Large intestine (tissue), 3 donors: Measurements from ENCODE around the gene MIEN1. TPM values are rescaled to one million over a fixed set of nuclear protein-coding genes. Genes with fewer than 3 reads are reported as not detected.

Experiments
- DNase-seq, 2 donors: peaks; one replicate each; pipeline versions ENCODE4 v3.0.0 to v3.0.0-alpha.2; 2013
- H3K27ac ChIP-seq: one replicate; pipeline ENCODE4 v1.5.1; 2013; ENCODE audit warnings: low read length
- H3K27me3 ChIP-seq: 2 replicates; pipeline ENCODE4 v1.6.1; 2013; ENCODE audit warnings: low read length; ENCODE audit not compliant: control insufficient read depth, insufficient read depth
- H3K36me3 ChIP-seq: 2 replicates; pipeline ENCODE4 v1.6.1; 2013; ENCODE audit warnings: low read length; ENCODE audit not compliant: control insufficient read depth, insufficient read depth
- H3K4me1 ChIP-seq: one replicate; pipeline ENCODE4 v1.6.1; 2013; ENCODE audit warnings: low read length; ENCODE audit not compliant: control insufficient read depth, insufficient read depth
- H3K4me3 ChIP-seq: one replicate; pipeline ENCODE4 v1.5.1; 2013; ENCODE audit warnings: low read length
- H3K9me3 ChIP-seq: one replicate; pipeline ENCODE4 v1.6.1; 2013; ENCODE audit warnings: mild to moderate bottlenecking, low read depth, low read length, moderate library complexity; ENCODE audit not compliant: control insufficient read depth
- WGBS: methylation state at CpG from one replicate; pipeline ENCODE4 v1.1.5; 2013; ENCODE audit warnings: low lambda C conversion rate; ENCODE audit not compliant: insufficient coverage; 5-methylcytosine and 5-hydroxymethylcytosine counted together
- polyA plus RNA-seq: library from polyadenylated mRNA; unstranded; fragments of 120-200 nt; gene quantifications from one replicate; pipeline ENCODE4 v1.2.1, GENCODE V29; 2013

Gene MIEN1
- polyA plus RNA-seq, 1 donor = 43.8 TPM

DNA sequence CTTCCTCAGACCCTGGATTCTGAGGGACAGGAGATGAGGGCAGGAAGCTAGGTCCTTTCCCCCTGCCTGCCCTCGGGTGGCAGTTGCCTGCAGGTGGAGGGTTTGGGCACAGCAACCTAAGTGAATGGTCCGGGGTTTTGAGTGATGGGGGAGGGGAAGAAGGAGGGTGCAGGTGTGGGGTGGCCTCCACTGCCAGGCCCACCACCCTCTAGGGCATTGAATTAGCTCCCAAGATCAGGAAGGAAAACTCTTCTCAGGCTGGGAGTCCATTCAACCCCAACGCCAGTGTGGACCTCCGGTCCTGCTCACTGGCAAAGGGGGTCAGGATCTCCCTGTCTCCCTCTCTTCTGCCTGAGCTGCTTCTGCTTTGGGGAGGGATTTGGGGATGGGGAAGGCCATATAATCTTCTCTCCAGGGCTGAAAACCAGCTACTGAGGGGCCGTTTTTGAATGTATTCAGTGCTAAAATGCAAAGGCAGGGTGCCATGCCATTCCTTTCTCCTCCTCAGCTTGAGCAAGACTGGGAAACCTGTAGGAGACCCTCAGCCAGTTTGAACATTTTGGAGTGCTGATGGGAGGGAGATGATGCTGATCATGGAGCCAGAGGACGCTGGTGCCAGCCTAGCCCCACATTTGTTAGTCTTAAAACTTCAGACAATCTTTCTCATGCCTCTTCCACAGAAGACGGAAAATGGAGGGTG is 26.2 kb upstream of the MIEN1 start:
- H3K4me1 ChIP-seq = peaks cover 7% of the 10 kb centered on the region
- H3K9me3 ChIP-seq = no peaks in the 10 kb centered on the region
- no peaks in the 10 kb centered on the region for H3K27me3 ChIP-seq
- peak in 1 of 2 donors; percentile 15 for DNase-seq
- WGBS = no CpG with 5 or more reads among the region's 7 CpGs
- H3K36me3 ChIP-seq = no peaks in the 10 kb centered on the region
- H3K27ac ChIP-seq = no peak overlapping the region
- H3K4me3 ChIP-seq = no peak overlapping the region

DNA sequence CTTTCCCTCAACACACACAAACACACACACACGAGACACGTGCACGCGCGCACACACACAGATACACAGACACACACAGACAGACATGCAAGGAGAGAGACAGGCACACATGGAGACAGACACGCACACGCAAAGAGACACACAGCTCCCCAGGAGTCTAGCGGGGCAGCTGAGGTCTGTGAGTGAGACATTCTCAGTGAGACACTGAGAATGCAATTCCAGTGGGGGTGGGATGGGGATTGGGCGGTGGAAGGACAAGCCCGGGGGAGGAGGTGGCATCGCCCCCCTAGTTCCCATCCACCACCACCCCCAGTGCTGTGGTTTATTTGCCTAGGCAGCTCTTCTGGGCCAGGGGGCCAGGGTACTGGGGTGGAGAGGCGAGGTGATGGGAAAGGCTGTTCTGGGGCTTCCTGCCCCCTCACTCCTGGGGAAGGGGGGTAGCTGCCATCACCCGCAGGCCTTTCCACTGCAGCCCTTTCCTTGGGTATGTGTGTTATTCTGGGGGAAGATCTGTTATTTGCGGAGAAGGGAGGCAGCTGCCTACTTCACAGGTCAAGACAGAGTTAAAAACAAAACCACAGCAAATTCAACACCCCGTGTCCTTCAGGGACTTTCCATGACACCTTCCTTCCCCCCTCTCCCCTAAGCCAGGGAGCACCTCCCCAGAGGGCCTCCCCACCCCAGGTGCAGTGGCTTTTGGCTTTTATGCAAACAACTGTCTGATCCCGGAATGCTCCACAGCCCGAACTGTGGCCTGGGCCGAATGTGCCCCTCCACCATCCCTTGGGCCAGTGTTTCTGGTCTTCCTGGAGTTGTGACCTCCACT is 25.4 kb upstream of the MIEN1 start:
- no CpG with 5 or more reads among the region's 18 CpGs for WGBS

DNA sequence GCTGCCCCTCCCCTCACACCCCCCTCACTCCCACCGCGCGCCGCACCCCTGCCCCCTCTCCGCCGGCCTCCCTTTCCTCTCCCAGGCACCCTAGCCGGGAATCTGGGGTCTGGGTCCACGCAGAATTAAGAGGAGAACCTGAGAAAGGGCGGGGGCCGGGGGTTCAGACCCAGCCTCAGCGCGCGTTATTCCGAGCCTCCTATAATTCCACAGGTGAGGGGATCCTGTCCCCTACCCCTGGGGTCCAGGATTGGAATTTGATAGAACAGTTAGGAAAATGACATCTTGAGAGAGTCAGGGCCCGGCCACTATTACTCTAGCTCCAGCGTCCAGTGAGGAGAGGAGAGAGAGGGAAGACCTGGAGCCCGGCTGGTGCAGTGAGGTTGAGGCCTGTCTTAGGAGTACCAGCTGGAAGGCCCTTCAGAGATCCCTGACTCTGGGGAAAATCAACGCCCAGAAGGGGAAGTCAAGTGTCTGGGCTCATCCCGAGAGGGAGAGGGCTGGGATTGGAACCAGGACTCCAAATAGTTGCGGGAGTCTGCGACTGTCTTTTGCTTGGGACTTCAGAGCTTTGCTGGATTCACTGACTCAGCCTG is 24.7 kb upstream of the MIEN1 start:
- H3K9me3 ChIP-seq = no peaks in the 10 kb centered on the region
- peak in 1 of 2 donors; percentile 26 for DNase-seq
- H3K27me3 ChIP-seq = no peaks in the 10 kb centered on the region
- peak overlapping the region; percentile 89 for H3K27ac ChIP-seq
- no peaks in the 10 kb centered on the region for H3K36me3 ChIP-seq
- peaks cover 7% of the 10 kb centered on the region for H3K4me1 ChIP-seq
- H3K4me3 ChIP-seq = peak overlapping the region; percentile 94
- WGBS = no CpG with 5 or more reads among the region's 21 CpGs

More for the DNA sequence above, 25.4 kb upstream of the MIEN1 start:
- no peaks in the 10 kb centered on the region for H3K36me3 ChIP-seq
- H3K4me1 ChIP-seq = peaks cover 7% of the 10 kb centered on the region
- no peaks in the 10 kb centered on the region for H3K9me3 ChIP-seq
- H3K27ac ChIP-seq = no peak overlapping the region
- no peak for DNase-seq
- no peaks in the 10 kb centered on the region for H3K27me3 ChIP-seq
- H3K4me3 ChIP-seq = no peak overlapping the region

DNA sequence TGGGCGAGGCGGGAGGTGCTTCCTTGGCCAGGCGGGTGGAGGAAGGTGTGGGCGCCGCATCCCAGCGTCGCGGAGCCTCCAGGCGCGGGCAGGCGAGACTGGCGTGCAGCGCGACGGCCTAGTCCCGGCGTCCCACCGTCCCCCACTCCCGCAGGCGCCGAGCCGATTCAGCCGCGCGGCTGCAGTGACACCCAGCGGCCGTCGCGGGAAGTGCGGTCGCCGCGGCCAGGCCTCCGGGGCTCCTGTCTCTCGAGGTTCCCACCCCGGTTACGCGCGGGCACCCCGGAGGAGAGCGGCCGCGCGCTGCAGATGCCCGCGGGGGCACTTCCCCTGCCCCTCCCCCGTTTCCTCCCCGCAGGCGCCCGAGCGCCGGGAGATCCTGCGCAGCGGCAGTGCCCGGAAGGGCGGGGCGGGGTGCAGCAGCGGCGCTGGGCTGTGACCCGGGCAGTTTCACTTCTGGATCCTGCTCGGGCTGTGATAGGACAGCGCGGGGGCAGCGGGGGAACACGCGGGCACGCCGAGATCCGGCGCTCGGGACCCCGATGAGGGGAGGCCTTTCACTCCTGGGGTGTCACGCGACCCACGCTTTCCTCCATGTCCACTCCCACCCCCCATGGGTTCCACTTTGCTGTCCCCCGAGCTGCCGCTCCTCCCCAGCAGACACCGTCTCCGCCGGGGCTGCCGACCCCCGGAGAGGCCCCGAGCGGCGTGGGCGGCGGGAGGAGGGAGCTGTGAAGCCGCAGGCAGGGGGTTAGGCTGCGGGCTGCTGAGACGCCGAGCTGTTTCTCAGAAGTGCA is 24.0 kb upstream of the MIEN1 start:
- Histone ChIP-seq H3K36me3 (no peaks in the 10 kb centered on the region), H3K27ac (peak overlapping the region; percentile 89), H3K27me3 (no peaks in the 10 kb centered on the region), H3K4me3 (peak overlapping the region; percentile 94), H3K9me3 (no peaks in the 10 kb centered on the region), H3K4me1 (peaks cover 7% of the 10 kb centered on the region)
- no CpG with 5 or more reads among the region's 91 CpGs for WGBS
- peak; percentile 93 to 97 for DNase-seq

DNA sequence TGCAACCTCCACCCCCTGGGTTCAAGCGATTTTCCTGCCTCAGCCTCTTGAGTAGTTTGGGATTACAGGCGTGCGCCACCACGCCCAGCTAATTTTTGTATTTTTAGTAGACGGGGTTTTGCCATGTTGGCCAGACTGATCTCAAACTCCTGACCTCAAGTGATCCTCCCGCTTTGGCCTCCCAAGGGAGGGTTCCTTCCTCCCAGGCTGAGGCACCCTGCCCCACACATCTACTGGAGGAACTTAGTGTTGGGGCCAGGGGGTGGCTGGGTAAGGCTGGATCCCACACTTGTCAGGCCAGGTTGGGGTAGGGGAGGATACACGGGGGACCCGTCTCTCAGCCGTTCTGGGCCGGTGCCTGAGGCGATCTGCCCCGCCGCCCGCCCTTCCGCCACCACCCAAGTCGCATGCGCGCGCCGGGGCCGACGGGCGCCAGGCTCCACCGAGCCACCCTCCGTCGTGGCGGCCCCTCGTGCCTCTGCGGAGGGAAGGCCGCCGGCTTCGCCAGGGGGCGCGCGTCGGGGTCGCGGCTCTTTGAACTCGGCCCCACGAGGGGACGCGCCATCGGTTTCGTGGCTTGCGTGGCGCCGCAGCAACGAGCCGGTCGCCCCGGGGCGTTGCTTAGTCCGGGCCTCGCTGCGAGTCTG is 23.3 kb upstream of the MIEN1 start:
- DNase-seq = peak in 1 of 2 donors; percentile 42
- no peaks in the 10 kb centered on the region for H3K27me3 ChIP-seq
- peak overlapping the region; percentile 94 for H3K4me3 ChIP-seq
- H3K4me1 ChIP-seq = peaks cover 7% of the 10 kb centered on the region
- no peaks in the 10 kb centered on the region for H3K36me3 ChIP-seq
- H3K9me3 ChIP-seq = no peaks in the 10 kb centered on the region
- WGBS = no CpG with 5 or more reads among the region's 55 CpGs
- peak overlapping the region; percentile 89 for H3K27ac ChIP-seq

DNA sequence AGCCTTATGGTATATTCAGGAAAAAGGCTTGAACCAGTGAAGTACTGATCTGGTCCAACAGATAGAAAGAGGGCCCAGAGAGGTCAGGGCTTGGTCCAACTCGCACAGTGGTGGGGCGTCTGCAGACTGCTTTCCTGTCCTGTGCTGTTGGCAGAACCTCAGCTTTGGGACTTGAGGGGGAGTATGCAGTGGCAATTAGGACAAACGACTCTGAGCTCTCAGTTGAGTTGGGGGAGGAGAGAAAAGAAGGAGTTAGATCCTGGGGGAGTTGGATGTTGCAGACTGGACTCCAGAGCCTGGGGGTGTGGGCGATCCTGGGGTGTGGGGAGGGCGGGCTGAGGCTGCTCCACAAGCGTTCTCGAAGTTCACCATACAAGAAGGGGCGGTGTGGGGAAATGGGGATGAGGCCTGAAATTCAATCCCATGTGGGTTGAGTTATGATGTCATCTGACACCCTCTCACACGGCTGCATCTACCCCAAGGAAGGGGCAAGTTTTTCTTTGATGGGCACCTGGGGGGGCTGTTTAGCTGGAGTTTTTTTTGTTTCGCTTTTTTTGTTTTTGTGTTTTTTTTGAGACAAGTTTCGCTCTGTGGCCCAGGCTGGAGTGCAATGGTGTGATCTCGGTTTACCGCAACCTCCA is 22.0 kb upstream of the MIEN1 start:
- Histone ChIP-seq H3K36me3 (peaks cover 4% of the 10 kb centered on the region), H3K9me3 (no peaks in the 10 kb centered on the region), H3K27ac (no peak overlapping the region), H3K4me1 (peaks cover 7% of the 10 kb centered on the region), H3K4me3 (no peak overlapping the region), H3K27me3 (no peaks in the 10 kb centered on the region)
- no CpG with 5 or more reads among the region's 13 CpGs for WGBS
- DNase-seq = no peak

DNA sequence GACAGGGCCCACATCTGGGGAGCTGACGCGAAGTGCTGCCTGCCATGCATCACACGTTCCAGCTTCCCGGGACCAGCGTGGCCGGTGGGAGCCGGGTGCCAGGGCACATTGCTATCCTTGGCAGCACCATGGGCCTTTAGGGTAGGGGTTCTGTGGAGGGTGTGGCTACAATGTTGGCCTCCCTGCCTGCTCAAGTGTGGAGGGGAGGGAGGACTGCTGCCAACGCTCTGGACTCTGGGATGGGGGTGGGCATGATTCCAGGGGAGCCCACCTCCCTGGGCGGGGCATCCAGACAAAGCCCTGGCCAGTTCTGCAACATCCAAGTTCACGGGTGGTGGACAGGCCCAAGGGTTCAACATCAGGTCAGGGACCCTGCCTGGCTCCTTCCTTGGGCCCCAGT is 21.3 kb upstream of the MIEN1 start:
- no CpG with 5 or more reads among the region's 10 CpGs for WGBS

DNA sequence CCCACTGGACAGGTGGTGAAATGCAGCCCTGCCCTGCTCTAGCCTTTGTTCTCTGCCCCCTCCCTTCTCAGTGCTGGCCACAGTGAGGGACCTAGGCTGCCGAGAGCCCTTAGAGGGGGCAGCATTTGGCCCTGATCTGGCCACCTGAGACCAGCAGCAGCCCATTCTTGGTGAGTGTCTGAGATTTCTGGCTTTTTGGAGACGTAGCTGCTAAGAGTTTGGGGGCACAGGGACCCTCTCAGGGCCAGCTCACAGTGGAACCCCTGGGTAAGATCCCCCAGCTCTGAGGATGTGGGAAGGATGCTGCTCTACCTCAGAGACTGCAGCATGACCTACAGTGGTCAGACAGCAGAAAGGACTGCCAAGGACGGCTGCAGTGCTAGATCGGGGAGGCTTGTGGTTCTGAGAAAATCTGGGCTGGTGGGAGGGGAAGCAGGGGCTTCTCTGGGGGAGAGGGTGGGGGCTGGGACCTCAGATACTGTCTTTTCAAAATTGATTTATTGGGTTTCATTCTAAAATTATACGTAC is 20.7 kb upstream of the MIEN1 start:
- H3K36me3 ChIP-seq = peaks cover 12% of the 10 kb centered on the region
- H3K27me3 ChIP-seq = no peaks in the 10 kb centered on the region
- H3K4me3 ChIP-seq = no peak overlapping the region
- WGBS = no CpG with 5 or more reads among the region's 5 CpGs
- H3K4me1 ChIP-seq = peaks cover 7% of the 10 kb centered on the region
- no peaks in the 10 kb centered on the region for H3K9me3 ChIP-seq
- DNase-seq = no peak
- H3K27ac ChIP-seq = no peak overlapping the region

More for the DNA sequence above, 21.3 kb upstream of the MIEN1 start:
- H3K4me1 ChIP-seq = peaks cover 7% of the 10 kb centered on the region
- H3K27ac ChIP-seq = no peak overlapping the region
- H3K27me3 ChIP-seq = no peaks in the 10 kb centered on the region
- H3K36me3 ChIP-seq = peaks cover 9% of the 10 kb centered on the region
- DNase-seq = no peak
- H3K9me3 ChIP-seq = no peaks in the 10 kb centered on the region
- no peak overlapping the region for H3K4me3 ChIP-seq
